ENCODE results near the gene CCDC192.
"Not testable (repeated sequence)": the region's sequence is repeated elsewhere in the genome, so short reads cannot be mapped to it uniquely, and the experiment has no call there.

CCDC192 gene

GRCh38 chr5:127723571-127723970 is 20.4 kb downstream of the CCDC192 start:
- no peak overlapping the region for H3K18ac ChIP-seq (ENCODE audit: low read depth in 1 of 2, low read length in 2 of 2)
- H3K36me3 ChIP-seq (ENCODE audit: control insufficient read depth in 1 of 2, insufficient read depth in 2 of 2, low read depth in 1 of 2, low read length in 2 of 2): no peaks in the 10 kb centered on the region
- no peak overlapping the region for H4K91ac ChIP-seq (ENCODE audit: low read length)
- no peak overlapping the region for H3K4ac ChIP-seq (ENCODE audit: low read depth in 1 of 2, low read length in 2 of 2)
- no peak overlapping the region for H2AFZ ChIP-seq (ENCODE audit: low read depth, low read length)
- H3K14ac ChIP-seq (ENCODE audit: low read length in 2 of 2): no peak overlapping the region
- H4K8ac ChIP-seq (ENCODE audit: low read length): no peak overlapping the region
- no peak overlapping the region for H2AK5ac ChIP-seq (ENCODE audit: low read length, severe bottlenecking)
- no peak overlapping the region for H3K23ac ChIP-seq (ENCODE audit: low read length in 2 of 2)
- H3K9me3 ChIP-seq (ENCODE audit: control insufficient read depth, low read length): peaks cover 7% of the 10 kb centered on the region
- H3K4me2 ChIP-seq (ENCODE audit: low read length, poor library complexity, severe bottlenecking): no peak overlapping the region
- DNase-seq: peak; percentile 14
- 83% methylated on average over 1 of the region's 2 CpGs for WGBS
- no peak overlapping the region for H3K27ac ChIP-seq (ENCODE audit: low read length, poor library complexity, severe bottlenecking)
- H2BK12ac ChIP-seq (ENCODE audit: low read length in 2 of 2): no peak overlapping the region
- H2BK120ac ChIP-seq (ENCODE audit: low read depth, low read length): no peak overlapping the region
- no peak overlapping the region for H2BK15ac ChIP-seq (ENCODE audit: low read depth, poor library complexity, severe bottlenecking)
- H3K4me3 ChIP-seq (ENCODE audit: insufficient read depth in 1 of 2, low read depth in 1 of 2, low read length in 2 of 2): no peak overlapping the region
- no peaks in the 10 kb centered on the region for H3K79me1 ChIP-seq (replicated peaks; ENCODE audit: low read length, poor library complexity, severe bottlenecking)
- H3K4me1 ChIP-seq (ENCODE audit: control insufficient read depth, insufficient read depth, low read depth, low read length): no peaks in the 10 kb centered on the region
- no peak overlapping the region for H3K9ac ChIP-seq (ENCODE audit: low read length)
- no peak overlapping the region for H2BK5ac ChIP-seq (ENCODE audit: low read depth, low read length, poor library complexity, severe bottlenecking)
- H3K27me3 ChIP-seq (ENCODE audit: control insufficient read depth in 1 of 2, insufficient read depth in 1 of 2, low read length in 2 of 2): no peaks in the 10 kb centered on the region

GRCh38 chr5:127725673-127726072 is 22.5 kb downstream of the CCDC192 start:
- Histone ChIP-seq H3K9me3 (ENCODE audit: control insufficient read depth, low read length) (peaks cover 3% of the 10 kb centered on the region), H2BK12ac (ENCODE audit: low read length in 2 of 2) (no peak overlapping the region), H2AFZ (ENCODE audit: low read depth, low read length) (no peak overlapping the region), H3K27ac (ENCODE audit: low read length, poor library complexity, severe bottlenecking) (no peak overlapping the region), H3K27me3 (ENCODE audit: control insufficient read depth in 1 of 2, insufficient read depth in 1 of 2, low read length in 2 of 2) (no peaks in the 10 kb centered on the region), H3K14ac (ENCODE audit: low read length in 2 of 2) (no peak overlapping the region), H3K23ac (ENCODE audit: low read length in 2 of 2) (no peak overlapping the region), H3K4me3 (ENCODE audit: insufficient read depth in 1 of 2, low read depth in 1 of 2, low read length in 2 of 2) (no peak overlapping the region), H3K79me1 (replicated peaks; ENCODE audit: low read length, poor library complexity, severe bottlenecking) (no peaks in the 10 kb centered on the region), H2BK15ac (ENCODE audit: low read depth, poor library complexity, severe bottlenecking) (no peak overlapping the region), H3K36me3 (ENCODE audit: control insufficient read depth in 1 of 2, insufficient read depth in 2 of 2, low read depth in 1 of 2, low read length in 2 of 2) (no peaks in the 10 kb centered on the region), H3K4ac (ENCODE audit: low read depth in 1 of 2, low read length in 2 of 2) (no peak overlapping the region), H3K9ac (ENCODE audit: low read length) (no peak overlapping the region), H3K4me2 (ENCODE audit: low read length, poor library complexity, severe bottlenecking) (no peak overlapping the region), H2BK5ac (ENCODE audit: low read depth, low read length, poor library complexity, severe bottlenecking) (no peak overlapping the region), H3K18ac (ENCODE audit: low read depth in 1 of 2, low read length in 2 of 2) (no peak overlapping the region), H2BK120ac (ENCODE audit: low read depth, low read length) (no peak overlapping the region), H4K91ac (ENCODE audit: low read length) (no peak overlapping the region), H4K8ac (ENCODE audit: low read length) (no peak overlapping the region), H2AK5ac (ENCODE audit: low read length, severe bottlenecking) (no peak overlapping the region), H3K4me1 (ENCODE audit: control insufficient read depth, insufficient read depth, low read depth, low read length) (no peaks in the 10 kb centered on the region)
- no CpG with 5 or more reads among the region's 1 CpG for WGBS
- no peak for DNase-seq

GRCh38 chr5:127732963-127733362 is 29.8 kb downstream of the CCDC192 start:
- H3K14ac ChIP-seq (ENCODE audit: low read length in 2 of 2): no peak overlapping the region
- no peak overlapping the region for H2BK15ac ChIP-seq (ENCODE audit: low read depth, poor library complexity, severe bottlenecking)
- no peak overlapping the region for H3K4me2 ChIP-seq (ENCODE audit: low read length, poor library complexity, severe bottlenecking)
- H3K79me1 ChIP-seq (replicated peaks; ENCODE audit: low read length, poor library complexity, severe bottlenecking): no peaks in the 10 kb centered on the region
- H2AK5ac ChIP-seq (ENCODE audit: low read length, severe bottlenecking): no peak overlapping the region
- H3K4ac ChIP-seq (ENCODE audit: low read depth in 1 of 2, low read length in 2 of 2): no peak overlapping the region
- H3K9ac ChIP-seq (ENCODE audit: low read length): no peak overlapping the region
- H2BK120ac ChIP-seq (ENCODE audit: low read depth, low read length): no peak overlapping the region
- H3K27ac ChIP-seq (ENCODE audit: low read length, poor library complexity, severe bottlenecking): no peak overlapping the region
- no peaks in the 10 kb centered on the region for H3K36me3 ChIP-seq (ENCODE audit: control insufficient read depth in 1 of 2, insufficient read depth in 2 of 2, low read depth in 1 of 2, low read length in 2 of 2)
- no peak overlapping the region for H3K4me3 ChIP-seq (ENCODE audit: insufficient read depth in 1 of 2, low read depth in 1 of 2, low read length in 2 of 2)
- DNase-seq: no peak
- H3K27me3 ChIP-seq (ENCODE audit: control insufficient read depth in 1 of 2, insufficient read depth in 1 of 2, low read length in 2 of 2): no peaks in the 10 kb centered on the region
- H2AFZ ChIP-seq (ENCODE audit: low read depth, low read length): no peak overlapping the region
- no CpG with 5 or more reads among the region's 1 CpG for WGBS
- no peaks in the 10 kb centered on the region for H3K9me3 ChIP-seq (ENCODE audit: control insufficient read depth, low read length)
- no peak overlapping the region for H4K91ac ChIP-seq (ENCODE audit: low read length)
- H3K4me1 ChIP-seq (ENCODE audit: control insufficient read depth, insufficient read depth, low read depth, low read length): no peaks in the 10 kb centered on the region
- no peak overlapping the region for H3K18ac ChIP-seq (ENCODE audit: low read depth in 1 of 2, low read length in 2 of 2)
- H2BK5ac ChIP-seq (ENCODE audit: low read depth, low read length, poor library complexity, severe bottlenecking): no peak overlapping the region
- no peak overlapping the region for H2BK12ac ChIP-seq (ENCODE audit: low read length in 2 of 2)
- no peak overlapping the region for H4K8ac ChIP-seq (ENCODE audit: low read length)
- H3K23ac ChIP-seq (ENCODE audit: low read length in 2 of 2): no peak overlapping the region

GRCh38 chr5:127739348-127739747 is 36.2 kb downstream of the CCDC192 start:
- not testable (repeated sequence) for H3K18ac ChIP-seq (ENCODE audit: low read depth in 1 of 2, low read length in 2 of 2); H3K79me1 ChIP-seq (replicated peaks; ENCODE audit: low read length, poor library complexity, severe bottlenecking); H3K14ac ChIP-seq (ENCODE audit: low read length in 2 of 2); H3K9ac ChIP-seq (ENCODE audit: low read length); H2BK15ac ChIP-seq (ENCODE audit: low read depth, poor library complexity, severe bottlenecking); DNase-seq; H4K91ac ChIP-seq (ENCODE audit: low read length); H3K9me3 ChIP-seq (ENCODE audit: control insufficient read depth, low read length); H2BK5ac ChIP-seq (ENCODE audit: low read depth, low read length, poor library complexity, severe bottlenecking); H3K27me3 ChIP-seq (ENCODE audit: control insufficient read depth in 1 of 2, insufficient read depth in 1 of 2, low read length in 2 of 2); H2BK120ac ChIP-seq (ENCODE audit: low read depth, low read length); H3K36me3 ChIP-seq (ENCODE audit: control insufficient read depth in 1 of 2, insufficient read depth in 2 of 2, low read depth in 1 of 2, low read length in 2 of 2); H2AK5ac ChIP-seq (ENCODE audit: low read length, severe bottlenecking); H2BK12ac ChIP-seq (ENCODE audit: low read length in 2 of 2); H3K4ac ChIP-seq (ENCODE audit: low read depth in 1 of 2, low read length in 2 of 2); H3K27ac ChIP-seq (ENCODE audit: low read length, poor library complexity, severe bottlenecking); H3K23ac ChIP-seq (ENCODE audit: low read length in 2 of 2); H2AFZ ChIP-seq (ENCODE audit: low read depth, low read length); H3K4me1 ChIP-seq (ENCODE audit: control insufficient read depth, insufficient read depth, low read depth, low read length); H3K4me3 ChIP-seq (ENCODE audit: insufficient read depth in 1 of 2, low read depth in 1 of 2, low read length in 2 of 2)
- Histone ChIP-seq H4K8ac (ENCODE audit: low read length) (peak overlapping the region; percentile 75), H3K4me2 (ENCODE audit: low read length, poor library complexity, severe bottlenecking) (peak overlapping the region; percentile 34)
- WGBS: 50% methylated on average over 14 of the region's 14 CpGs

All from mesenchymal stem cell (in vitro differentiated cells and primary cell).